Nephron progenitor cell (in vitro differentiated cells): ENCODE results near the gene NIT2.
"Not testable (repeated sequence)": the region's sequence is repeated elsewhere in the genome, so short reads cannot be mapped to it uniquely, and the experiment has no call there.

Experiments
- DNase-seq: peaks from one replicate; pipeline ENCODE4 v3.0.0; 2021
- H3K27ac Mint-ChIP-seq: 2 replicates; pipeline ENCODE4 v1.8.0; 2021; ENCODE audit warnings: mild to moderate bottlenecking, moderate library complexity, mixed read lengths
- H3K27me3 Mint-ChIP-seq: 2 replicates; pipeline ENCODE4 v1.8.0; 2021; ENCODE audit warnings: mild to moderate bottlenecking, low read depth, mixed read lengths; ENCODE audit not compliant: poor library complexity
- H3K36me3 Mint-ChIP-seq: 2 replicates; pipeline ENCODE4 v1.8.0; 2021; ENCODE audit warnings: low read depth, mixed read lengths
- H3K4me1 Mint-ChIP-seq: 2 replicates; pipeline ENCODE4 v1.8.0; 2021; ENCODE audit warnings: mixed read lengths
- H3K4me3 Mint-ChIP-seq: 2 replicates; pipeline ENCODE4 v1.8.0; 2021; ENCODE audit warnings: mild to moderate bottlenecking, moderate library complexity, mixed read lengths
- H3K9me3 Mint-ChIP-seq: 2 replicates; pipeline ENCODE4 v1.8.0; 2021; ENCODE audit warnings: mild to moderate bottlenecking, moderate library complexity, mixed read lengths
- CTCF ChIP-seq: fragments of 200-600 bp; sonication (generic); IDR thresholded peaks from 2 replicates; pipeline ENCODE4 v1.5.0; 2021; ENCODE audit warnings: antibody characterized with exemption

NIT2 gene

GRCh38 chr3:100319951-100320350, 14.6 kb upstream of the NIT2 start:
- Mint-ChIP-seq H3K27me3 (no peaks in the 10 kb centered on the region), H3K27ac (no peak overlapping the region), H3K4me1 (no peaks in the 10 kb centered on the region)

GRCh38 chr3:100324044-100324443, 10.5 kb upstream of the NIT2 start:
- DNase-seq = no peak
- Mint-ChIP-seq H3K36me3 (peaks cover 29% of the 10 kb centered on the region), H3K9me3 (peaks cover 14% of the 10 kb centered on the region), H3K4me1 (no peaks in the 10 kb centered on the region), H3K27ac (no peak overlapping the region), H3K27me3 (no peaks in the 10 kb centered on the region), H3K4me3 (no peak overlapping the region)
- no peak for TF ChIP-seq CTCF

More at GRCh38 chr3:100319951-100320350, 14.6 kb upstream of the NIT2 start:
- no peak overlapping the region for H3K4me3 Mint-ChIP-seq
- peaks cover 7% of the 10 kb centered on the region for H3K36me3 Mint-ChIP-seq
- no peak for DNase-seq
- TF ChIP-seq CTCF = no peak
- no peaks in the 10 kb centered on the region for H3K9me3 Mint-ChIP-seq

DNA sequence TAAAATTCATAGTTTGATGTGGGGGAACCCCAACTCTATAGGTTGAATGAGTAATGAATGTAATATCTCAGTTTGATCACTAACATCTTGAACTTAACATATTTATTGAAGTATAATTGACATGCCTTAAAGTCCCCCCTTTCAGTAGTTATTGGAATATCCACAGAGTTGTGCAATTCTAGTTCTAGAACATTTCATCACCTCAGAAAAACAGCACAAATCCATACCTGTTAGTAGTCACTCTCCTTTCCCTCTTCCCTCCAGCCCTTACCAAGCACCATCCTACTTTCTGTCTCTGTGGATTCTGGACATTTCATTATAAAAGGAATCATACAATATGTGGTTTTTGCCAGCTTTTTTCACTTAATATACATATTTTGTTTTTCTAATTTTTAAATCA, 8.7 kb upstream of the NIT2 start:
- Mint-ChIP-seq H3K27ac (no peak overlapping the region), H3K36me3 (peaks cover 22% of the 10 kb centered on the region), H3K27me3 (no peaks in the 10 kb centered on the region), H3K9me3 (peaks cover 14% of the 10 kb centered on the region), H3K4me3 (no peak overlapping the region), H3K4me1 (no peaks in the 10 kb centered on the region)
- DNase-seq = no peak
- no peak for TF ChIP-seq CTCF

DNA sequence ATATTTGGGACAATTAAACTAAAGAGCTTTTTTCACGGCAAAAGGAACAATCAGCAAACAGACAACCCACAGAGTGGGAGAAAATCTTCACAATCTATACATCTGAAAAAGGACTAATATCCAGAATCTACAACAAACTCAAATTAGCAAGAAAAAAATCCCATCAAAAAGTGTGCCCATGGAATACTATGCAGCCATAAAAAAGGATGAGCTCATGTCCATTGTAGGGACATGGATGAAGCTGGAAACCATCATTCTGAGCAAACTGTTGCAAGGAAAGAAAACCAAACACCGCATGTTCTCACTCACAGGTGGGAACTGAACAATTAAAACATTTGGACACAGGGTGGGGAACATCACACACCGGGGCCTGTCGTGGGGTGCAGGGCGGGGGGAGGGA, 7.2 kb upstream of the NIT2 start:
- Mint-ChIP-seq H3K36me3 (peaks cover 22% of the 10 kb centered on the region), H3K9me3 (peaks cover 14% of the 10 kb centered on the region)
- not testable (repeated sequence) for DNase-seq, H3K27me3 Mint-ChIP-seq, H3K4me1 Mint-ChIP-seq, H3K27ac Mint-ChIP-seq, H3K4me3 Mint-ChIP-seq

- H3K9me3 Mint-ChIP-seq = peaks cover 14% of the 10 kb centered on the region
- peaks cover 22% of the 10 kb centered on the region for H3K36me3 Mint-ChIP-seq
- no peak overlapping the region for H3K4me3 Mint-ChIP-seq
- H3K4me1 Mint-ChIP-seq = peaks cover under 1% of the 10 kb centered on the region
- TF ChIP-seq CTCF = no peak
- no peak for DNase-seq
- no peak overlapping the region for H3K27ac Mint-ChIP-seq
- H3K27me3 Mint-ChIP-seq = peaks cover 4% of the 10 kb centered on the region
Observed at GRCh38 chr3:100329800-100330489, 4.6 kb upstream of the NIT2 start.

GRCh38 chr3:100330651-100331050, 3.9 kb upstream of the NIT2 start:
- no peak for TF ChIP-seq CTCF
- Mint-ChIP-seq H3K4me1 (peaks cover 8% of the 10 kb centered on the region), H3K4me3 (no peak overlapping the region), H3K36me3 (peaks cover 22% of the 10 kb centered on the region), H3K27ac (no peak overlapping the region), H3K27me3 (peaks cover 4% of the 10 kb centered on the region), H3K9me3 (peaks cover 14% of the 10 kb centered on the region)
- DNase-seq = no peak
